Fibroblast of pulmonary artery (primary cell): Measurements from ENCODE around the gene CHN2.

Experiments used
- DNase-seq: peaks from one replicate; pipeline ENCODE4 v3.0.0-alpha.2; 2010; ENCODE audit warnings: low read depth
- H3K4me3 ChIP-seq: replicated peaks from 2 replicates; pipeline ENCODE4 v1.5.1; 2011; ENCODE audit warnings: low read depth, mild to moderate bottlenecking, control low read depth, low read length, moderate library complexity
- CTCF ChIP-seq: IDR thresholded peaks from 2 replicates; pipeline ENCODE4 v1.5.1; 2011; ENCODE audit warnings: mild to moderate bottlenecking, control low read depth, low read length, inconsistent platforms; ENCODE audit errors: missing control alignments

Gene CHN2

GRCh38 chr7:29274146-29275017 lies 79.8 kb downstream of the CHN2 start:
- H3K4me3 ChIP-seq: no peak overlapping the region
- TF ChIP-seq CTCF: no peak
- peak; percentile 49 for DNase-seq

GRCh38 chr7:29275018-29275318 lies 80.4 kb downstream of the CHN2 start:
- H3K4me3 ChIP-seq: no peak overlapping the region
- DNase-seq: no peak
- no peak for TF ChIP-seq CTCF

- DNase-seq: no peak
- no peak for TF ChIP-seq CTCF
- H3K4me3 ChIP-seq: no peak overlapping the region
Measured at GRCh38 chr7:29275493-29275892, 80.9 kb downstream of the CHN2 start.

GRCh38 chr7:29276199-29276598 lies 81.6 kb downstream of the CHN2 start:
- no peak for DNase-seq
- H3K4me3 ChIP-seq: no peak overlapping the region
- TF ChIP-seq CTCF: no peak

- no peak for TF ChIP-seq CTCF
- no peak for DNase-seq
- H3K4me3 ChIP-seq: no peak overlapping the region
Measured at GRCh38 chr7:29276806-29277205, 82.2 kb downstream of the CHN2 start.

- no peak overlapping the region for H3K4me3 ChIP-seq
- no peak for DNase-seq
- TF ChIP-seq CTCF: no peak
Measured at GRCh38 chr7:29277436-29278215, 83.1 kb downstream of the CHN2 start.
